GM12891 (cell line): ENCODE data around the gene ARHGEF7.
"Not testable (repeated sequence)": the region's sequence is repeated elsewhere in the genome, so short reads cannot be mapped to it uniquely, and the experiment has no call there.

Source experiments
- DNase-seq: peaks from one replicate; pipeline ENCODE4 v3.0.0; 2011; ENCODE audit warnings: low spot score; ENCODE audit not compliant: insufficient read length
- FAIRE-seq: peaks from 2 replicates; lab custom pipeline; 2011; peaks lifted over from hg19 to GRCh38; lab: Jason Lieb, UNC
- PAX5 ChIP-seq: IDR thresholded peaks from 2 replicates; pipeline ENCODE4 v1.6.1; 2011; ENCODE audit warnings: low read length, moderate library complexity, mild to moderate bottlenecking; ENCODE audit not compliant: insufficient read depth, severe bottlenecking
- POLR2A ChIP-seq: IDR thresholded peaks from 2 replicates; pipeline ENCODE4 v1.6.1; 2011; ENCODE audit warnings: low read depth, low read length, control low read depth
- POLR2AphosphoS5 ChIP-seq: IDR thresholded peaks from 2 replicates; pipeline ENCODE4 v1.6.1; 2011; ENCODE audit warnings: low read depth, low read length, control low read depth
- POU2F2 ChIP-seq: IDR thresholded peaks from 2 replicates; pipeline ENCODE4 v1.6.1; 2011; ENCODE audit warnings: low read depth, mild to moderate bottlenecking, control low read depth, low read length, moderate library complexity
- SPI1 ChIP-seq: IDR thresholded peaks from 2 replicates; pipeline ENCODE4 v1.6.1; 2011; ENCODE audit warnings: low read depth, low read length, control low read depth
- TAF1 ChIP-seq: IDR thresholded peaks from 2 replicates; pipeline ENCODE4 v1.6.1; 2011; ENCODE audit warnings: low read depth, low read length, control low read depth

Gene ARHGEF7

DNA sequence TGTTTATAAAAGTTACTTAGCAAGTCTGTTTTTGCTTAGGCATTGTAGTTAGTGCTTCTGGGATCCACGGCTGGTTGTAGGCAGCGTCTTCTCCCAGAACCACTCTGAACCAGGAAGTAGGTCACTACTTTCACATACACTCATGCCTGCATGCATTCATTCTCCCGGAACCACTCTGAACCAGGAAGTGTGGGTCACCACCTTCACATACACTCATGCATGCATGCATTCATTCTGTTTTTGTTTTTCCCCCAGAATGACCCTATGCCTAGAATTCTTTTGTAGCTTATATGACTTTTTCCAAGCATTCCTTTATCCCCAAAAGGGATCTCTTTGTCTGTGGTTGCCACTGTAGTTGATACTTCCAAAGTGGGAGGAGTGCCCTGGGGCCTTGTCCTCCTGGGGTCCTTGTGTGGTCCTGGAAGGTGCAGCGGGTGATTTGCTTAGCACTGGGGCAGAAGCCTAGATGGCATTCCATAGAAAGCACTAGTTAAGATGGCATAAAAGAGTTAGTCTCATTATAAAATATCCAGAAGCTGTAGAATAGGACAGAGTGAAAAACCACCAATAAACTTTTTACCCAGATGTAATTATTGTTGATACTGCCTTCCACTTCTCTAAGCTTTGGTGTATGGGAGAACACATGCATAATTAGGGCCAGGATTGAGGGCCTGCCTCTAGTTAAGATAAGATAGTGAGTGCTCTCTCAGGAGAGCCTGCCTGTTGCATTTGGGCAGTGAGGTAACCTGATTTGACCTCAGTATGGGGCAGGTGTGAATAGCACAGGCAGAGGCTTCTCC is 136.7 kb downstream of the ARHGEF7 start:
- TF ChIP-seq SPI1 (no peak), PAX5 (no peak), TAF1 (no peak), POLR2A (no peak), POLR2AphosphoS5 (no peak), POU2F2 (no peak)
- FAIRE-seq (no peak), DNase-seq (no peak)

- DNase-seq: no peak
- TF ChIP-seq POLR2AphosphoS5 (no peak), POLR2A (no peak), POU2F2 (no peak), SPI1 (no peak), PAX5 (no peak), TAF1 (no peak)
- no peak for FAIRE-seq
These were observed 137.6 kb downstream of the ARHGEF7 start for GRCh38 chr13:111252446-111253364.

- FAIRE-seq (no peak), DNase-seq (no peak)
- TF ChIP-seq POU2F2 (no peak), POLR2A (no peak), SPI1 (no peak), PAX5 (no peak), POLR2AphosphoS5 (no peak), TAF1 (no peak)
These were observed 138.3 kb downstream of the ARHGEF7 start for GRCh38 chr13:111253365-111253872.

DNA sequence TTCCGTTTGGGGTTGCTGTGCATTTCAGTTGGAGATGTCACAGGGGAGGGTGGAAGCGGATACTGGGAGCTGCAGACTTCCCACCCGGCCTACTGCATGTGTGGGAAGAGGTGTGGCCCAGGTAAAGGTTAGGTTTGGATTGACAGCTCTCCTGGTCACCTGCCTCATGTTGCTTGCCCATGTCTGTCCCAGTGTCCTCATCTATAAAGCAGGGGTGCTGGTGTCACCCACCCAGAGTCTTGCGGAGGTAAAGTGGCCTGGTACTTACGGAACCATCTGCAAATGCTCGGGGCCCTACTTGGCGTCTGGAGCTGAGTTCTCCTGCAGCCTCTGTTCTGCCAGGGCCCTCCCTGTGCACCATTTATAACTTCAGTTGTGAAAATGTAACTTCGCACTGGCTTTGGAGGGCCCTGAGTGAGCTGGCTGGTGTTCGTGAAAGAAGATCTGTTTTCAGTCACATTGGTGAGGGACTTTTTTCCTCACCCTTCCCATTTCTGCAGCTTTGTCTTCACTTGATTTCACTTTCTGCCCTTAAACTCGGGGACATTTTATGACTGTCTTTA is 140.2 kb downstream of the ARHGEF7 start:
- DNase-seq: no peak
- TF ChIP-seq PAX5 (no peak), POU2F2 (no peak), POLR2A (no peak), SPI1 (no peak), TAF1 (no peak), POLR2AphosphoS5 (no peak)
- FAIRE-seq: no peak

DNA sequence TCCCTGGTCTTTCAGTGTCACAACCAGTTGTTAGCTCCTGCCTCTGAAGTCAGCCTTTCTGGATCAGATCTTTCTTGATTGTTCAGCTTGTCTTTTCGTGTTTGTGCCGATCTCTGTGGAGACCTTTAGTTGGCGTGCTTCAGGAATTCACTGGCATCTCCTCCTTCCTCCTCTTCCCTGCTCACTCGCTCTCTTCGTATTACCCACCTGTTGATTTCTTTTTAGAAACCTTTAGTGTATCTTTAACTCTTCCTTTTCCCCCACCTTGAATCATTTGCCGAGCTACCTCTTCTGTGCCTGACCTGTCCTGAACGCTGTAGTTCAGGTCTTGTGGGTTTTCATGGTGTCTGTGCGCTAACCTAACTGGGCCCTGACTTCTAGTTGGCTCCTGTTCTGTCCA is 141.3 kb downstream of the ARHGEF7 start:
- FAIRE-seq: peak; percentile 33
- no peak for DNase-seq
- TF ChIP-seq POLR2AphosphoS5: no peak
- no peak for TF ChIP-seq POU2F2
- TF ChIP-seq TAF1: no peak
- no peak for TF ChIP-seq PAX5
- no peak for TF ChIP-seq POLR2A
- no peak for TF ChIP-seq SPI1

DNA sequence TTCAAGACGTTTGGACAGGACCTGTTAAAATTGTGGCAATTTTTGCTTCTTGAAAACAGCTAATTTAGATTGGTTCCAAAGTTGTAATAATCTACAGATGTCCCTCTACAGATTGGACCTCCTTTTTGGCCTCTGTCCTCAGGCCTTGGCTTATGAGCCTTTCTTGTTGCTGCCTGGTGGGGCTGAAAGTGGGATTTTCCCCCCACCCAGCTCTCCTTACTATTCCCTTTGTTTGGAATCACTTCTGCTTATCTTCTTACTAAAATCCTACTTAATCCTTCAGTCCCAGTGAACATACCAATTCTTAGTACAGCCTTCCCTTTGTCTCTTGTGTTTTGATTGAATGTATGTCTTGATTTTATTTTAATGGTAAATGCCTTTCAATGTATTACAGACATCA is 141.8 kb downstream of the ARHGEF7 start:
- no peak for TF ChIP-seq POLR2A
- TF ChIP-seq TAF1: no peak
- TF ChIP-seq POU2F2: no peak
- TF ChIP-seq POLR2AphosphoS5: no peak
- TF ChIP-seq PAX5: no peak
- TF ChIP-seq SPI1: no peak
- no peak for DNase-seq
- FAIRE-seq: no peak

- DNase-seq, FAIRE-seq: not testable (repeated sequence)
These were observed 142.8 kb downstream of the ARHGEF7 start for GRCh38 chr13:111257899-111258298.

DNA sequence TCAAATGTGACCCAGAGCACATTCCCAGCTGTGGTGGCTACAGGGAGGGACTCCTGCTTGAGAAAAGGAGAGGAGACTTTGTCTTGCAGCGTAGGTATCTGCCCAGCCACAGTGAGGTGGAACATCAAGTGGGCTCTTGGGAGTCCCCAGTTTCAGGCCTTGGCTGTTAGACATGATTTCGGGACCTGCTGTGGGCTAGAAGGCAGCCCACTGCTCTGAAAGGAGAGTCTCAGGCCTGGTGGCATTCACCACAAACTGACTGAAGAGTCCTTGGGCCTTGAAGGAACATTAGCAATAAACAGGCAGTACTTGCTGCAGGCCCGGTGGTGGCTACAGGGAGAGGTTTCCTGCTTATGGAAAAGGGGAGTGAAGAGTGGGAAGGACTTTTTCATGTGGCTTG is 143.5 kb downstream of the ARHGEF7 start:
- FAIRE-seq (no peak), DNase-seq (no peak)
- no peak for TF ChIP-seq PAX5
- TF ChIP-seq POLR2A: no peak
- TF ChIP-seq POU2F2: no peak

DNA sequence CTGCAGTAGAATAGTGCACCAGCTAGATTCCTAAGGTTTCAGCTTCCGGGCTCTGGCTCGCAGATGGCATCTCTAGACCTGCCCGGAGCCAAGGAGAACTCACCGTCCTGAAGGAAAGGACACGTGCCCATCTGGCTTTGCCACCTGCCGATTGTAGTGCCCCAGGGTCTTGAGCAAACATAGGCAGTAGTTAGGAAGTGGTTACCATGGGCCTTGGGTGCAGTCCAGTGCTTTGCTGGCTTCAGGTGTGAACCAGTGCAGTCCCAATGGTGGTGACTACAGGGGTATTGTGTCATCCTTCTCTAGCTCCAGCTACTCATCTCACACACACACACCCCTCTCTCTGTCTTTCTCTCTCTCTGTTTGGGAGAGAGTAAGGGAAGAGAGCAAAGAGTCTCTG is 143.9 kb downstream of the ARHGEF7 start:
- no peak for FAIRE-seq
- TF ChIP-seq POLR2A (no peak), PAX5 (no peak), POU2F2 (no peak), POLR2AphosphoS5 (no peak), TAF1 (no peak)
- DNase-seq: no peak

GRCh38 chr13:111261326-111261725 is 146.2 kb downstream of the ARHGEF7 start:
- FAIRE-seq (no peak), DNase-seq (no peak)
- TF ChIP-seq POLR2A: no peak
